Hepatocyte (in vitro differentiated cells): ENCODE results near the gene B4GALNT4.

Experiments
- EZH2 ChIP-seq: fragments of 200-600 bp; sonication (generic); IDR thresholded peaks from 2 replicates; pipeline ENCODE4 v1.6.1; 2016; ENCODE audit warnings: antibody characterized with exemption, mild to moderate bottlenecking, borderline replicate concordance
- EZH2phosphoT487 ChIP-seq: fragments of 200-600 bp; sonication (generic); IDR thresholded peaks from one replicate; pipeline ENCODE4 v1.6.1; 2018; ENCODE audit warnings: antibody characterized with exemption, mild to moderate bottlenecking, low read depth, moderate library complexity; ENCODE audit not compliant: unreplicated experiment, severe bottlenecking
- TF ChIP-seq, protein P1 (sequence below): fragments of 200-600 bp; sonication (generic); IDR thresholded peaks from 2 replicates; pipeline ENCODE4 v1.5.1; 2016; ENCODE audit warnings: antibody characterized with exemption, mild to moderate bottlenecking; ENCODE audit not compliant: poor library complexity

DNA sequence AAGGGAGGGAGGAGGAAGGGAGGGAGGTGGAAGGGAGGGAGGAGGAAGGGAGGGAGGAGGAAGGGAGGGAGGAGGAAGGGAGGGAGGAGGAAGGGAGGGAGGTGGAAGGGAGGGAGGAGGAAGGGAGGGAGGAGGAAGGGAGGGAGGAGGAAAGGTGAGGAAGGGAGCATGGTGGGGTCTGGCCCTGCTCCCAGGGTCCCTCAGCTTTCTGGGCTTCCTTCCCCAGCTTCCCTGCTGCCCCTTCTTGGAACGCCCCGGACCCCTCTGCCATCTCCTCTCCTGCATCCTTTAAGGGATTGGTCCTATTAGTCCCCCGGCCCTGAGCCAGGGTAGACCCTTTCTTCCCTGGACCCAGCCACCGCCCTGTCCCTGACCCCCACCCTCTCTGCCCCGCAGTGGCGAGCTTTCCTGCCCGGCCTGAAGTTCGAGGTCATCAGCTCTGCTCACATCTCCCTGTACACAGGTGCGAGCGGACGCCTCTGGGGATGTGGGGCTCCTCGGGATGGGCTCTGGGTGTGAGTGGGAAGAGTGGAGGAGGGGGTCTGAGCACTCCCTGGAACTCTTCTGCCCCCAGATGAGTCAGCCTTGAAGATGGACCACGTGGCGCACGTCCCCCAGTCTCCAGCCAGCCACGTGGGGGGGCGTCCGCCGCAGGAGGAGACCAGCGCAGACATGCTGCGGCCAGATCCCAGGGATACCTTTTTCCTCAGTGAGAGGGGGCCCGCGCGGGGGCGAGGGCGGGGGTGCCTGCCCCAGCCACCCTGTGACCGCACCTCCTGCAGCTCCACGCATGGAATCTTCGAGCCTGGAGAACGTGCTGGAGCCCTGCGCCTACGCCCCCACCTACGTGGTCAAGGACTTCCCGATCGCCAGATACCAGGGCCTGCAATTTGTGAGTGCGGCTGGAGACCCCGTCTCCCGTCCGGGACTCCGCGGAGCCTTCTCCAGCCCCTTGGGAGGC, 6.0 kb downstream of the B4GALNT4 start:
- TF ChIP-seq, protein P1, sequence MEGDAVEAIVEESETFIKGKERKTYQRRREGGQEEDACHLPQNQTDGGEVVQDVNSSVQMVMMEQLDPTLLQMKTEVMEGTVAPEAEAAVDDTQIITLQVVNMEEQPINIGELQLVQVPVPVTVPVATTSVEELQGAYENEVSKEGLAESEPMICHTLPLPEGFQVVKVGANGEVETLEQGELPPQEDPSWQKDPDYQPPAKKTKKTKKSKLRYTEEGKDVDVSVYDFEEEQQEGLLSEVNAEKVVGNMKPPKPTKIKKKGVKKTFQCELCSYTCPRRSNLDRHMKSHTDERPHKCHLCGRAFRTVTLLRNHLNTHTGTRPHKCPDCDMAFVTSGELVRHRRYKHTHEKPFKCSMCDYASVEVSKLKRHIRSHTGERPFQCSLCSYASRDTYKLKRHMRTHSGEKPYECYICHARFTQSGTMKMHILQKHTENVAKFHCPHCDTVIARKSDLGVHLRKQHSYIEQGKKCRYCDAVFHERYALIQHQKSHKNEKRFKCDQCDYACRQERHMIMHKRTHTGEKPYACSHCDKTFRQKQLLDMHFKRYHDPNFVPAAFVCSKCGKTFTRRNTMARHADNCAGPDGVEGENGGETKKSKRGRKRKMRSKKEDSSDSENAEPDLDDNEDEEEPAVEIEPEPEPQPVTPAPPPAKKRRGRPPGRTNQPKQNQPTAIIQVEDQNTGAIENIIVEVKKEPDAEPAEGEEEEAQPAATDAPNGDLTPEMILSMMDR: no peak
- no peak for TF ChIP-seq EZH2
- TF ChIP-seq EZH2phosphoT487: no peak
